Stomach smooth muscle (tissue), 2 donors: Measurements from ENCODE around the gene ABCC4.

ENCODE experiments used
- H3K27ac ChIP-seq: one replicate; pipeline ENCODE4 v1.7.0; 2013; ENCODE audit warnings: mild to moderate bottlenecking, low read length, inconsistent platforms
- H3K27me3 ChIP-seq, 2 donors: one replicate each; pipeline ENCODE4 v1.7.0; 2013; ENCODE audit warnings: low read length in 2 of 2; ENCODE audit not compliant: insufficient read depth in 2 of 2, control insufficient read depth in 1 of 2
- H3K36me3 ChIP-seq, 2 donors: one replicate each; pipeline ENCODE4 v1.7.0; 2013; ENCODE audit warnings: low read length in 2 of 2; ENCODE audit not compliant: control insufficient read depth in 2 of 2, insufficient read depth in 2 of 2
- H3K4me1 ChIP-seq: one replicate; pipeline ENCODE4 v1.7.0; 2013; ENCODE audit warnings: low read length; ENCODE audit not compliant: control insufficient read depth, insufficient read depth
- H3K4me3 ChIP-seq, 2 donors: one replicate each; pipeline ENCODE4 v1.7.0; 2013; ENCODE audit warnings: low read length in 2 of 2
- H3K9ac ChIP-seq, 2 donors: one replicate each; pipeline ENCODE4 v1.7.0; 2013; ENCODE audit warnings: low read length in 2 of 2, mild to moderate bottlenecking in 1 of 2
- H3K9me3 ChIP-seq, 2 donors: one replicate each; pipeline ENCODE4 v1.7.0; 2013; ENCODE audit warnings: low read length in 2 of 2; ENCODE audit not compliant: control insufficient read depth in 2 of 2
- donor health status: healthy.
- donor health status: Pancreatic carcinoma.

Gene ABCC4

DNA sequence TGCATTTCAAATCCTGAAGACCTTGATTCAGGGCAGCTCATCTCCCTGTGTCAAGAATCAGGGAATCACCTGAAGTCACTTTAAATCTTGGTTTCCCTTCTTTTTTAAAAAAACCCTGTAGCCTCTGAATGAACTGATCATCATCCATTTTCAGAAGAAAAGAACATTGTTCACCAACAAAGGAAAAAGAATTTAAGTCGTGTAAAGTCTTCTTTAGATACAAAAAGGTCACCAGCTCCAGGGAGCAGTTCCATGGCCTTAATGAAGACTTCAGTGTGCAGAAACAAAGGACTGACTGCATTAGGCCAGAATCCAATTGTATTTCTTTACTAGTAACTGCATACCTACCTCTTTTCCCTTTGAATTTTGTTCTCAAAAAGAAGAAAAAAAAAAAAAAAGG, 245.0 kb downstream of the ABCC4 start:
- Histone ChIP-seq H3K9me3 (no peaks in the 10 kb centered on the region), H3K9ac (no peak overlapping the region), H3K27me3 (no peaks in the 10 kb centered on the region), H3K4me1 (peaks cover 2% of the 10 kb centered on the region), H3K27ac (no peak overlapping the region), H3K4me3 (no peak overlapping the region), H3K36me3 (no peaks in the 10 kb centered on the region)

DNA sequence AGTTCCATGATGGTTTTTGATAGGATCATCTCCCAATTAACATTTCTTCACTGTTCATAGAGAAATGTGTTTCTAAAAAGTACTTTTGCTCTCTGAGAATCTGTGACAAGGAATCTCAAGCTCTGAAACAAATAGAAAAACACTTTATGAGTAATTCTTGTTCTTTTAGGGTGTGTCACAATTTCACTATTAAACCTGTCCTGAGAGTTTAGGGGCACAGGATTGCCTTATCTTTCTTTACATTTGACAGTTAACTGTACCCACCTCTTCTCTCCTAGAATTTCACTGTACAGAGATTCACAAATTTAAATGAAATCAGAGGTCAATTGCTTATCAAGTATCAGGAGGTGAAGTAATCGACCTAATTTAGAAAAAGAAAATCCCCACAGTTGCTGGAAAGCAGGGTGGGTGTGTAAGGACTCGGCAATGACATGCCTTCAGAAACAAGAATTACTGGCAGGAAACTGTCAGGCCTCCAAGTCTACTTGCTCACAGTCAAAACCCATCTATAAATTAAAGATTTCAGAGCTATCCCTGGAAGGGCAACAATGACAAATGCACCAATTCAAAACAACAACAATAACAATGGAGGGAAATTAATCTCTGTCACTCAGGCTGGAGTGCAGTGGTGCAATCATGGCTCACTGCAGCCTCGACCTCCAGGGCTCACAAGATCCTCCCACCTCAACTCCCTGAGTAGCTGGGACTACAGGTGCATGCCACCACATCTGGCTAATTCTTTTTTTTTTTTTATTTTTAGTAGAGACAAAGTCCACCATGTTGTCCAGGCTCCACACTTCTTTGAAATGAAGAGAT, 250.2 kb downstream of the ABCC4 start:
- no peak overlapping the region for H3K27ac ChIP-seq
- no peaks in the 10 kb centered on the region for H3K36me3 ChIP-seq
- no peaks in the 10 kb centered on the region for H3K27me3 ChIP-seq
- no peaks in the 10 kb centered on the region for H3K4me1 ChIP-seq
- H3K4me3 ChIP-seq, result no peak overlapping the region
- H3K9me3 ChIP-seq, result no peaks in the 10 kb centered on the region
- no peak overlapping the region for H3K9ac ChIP-seq

DNA sequence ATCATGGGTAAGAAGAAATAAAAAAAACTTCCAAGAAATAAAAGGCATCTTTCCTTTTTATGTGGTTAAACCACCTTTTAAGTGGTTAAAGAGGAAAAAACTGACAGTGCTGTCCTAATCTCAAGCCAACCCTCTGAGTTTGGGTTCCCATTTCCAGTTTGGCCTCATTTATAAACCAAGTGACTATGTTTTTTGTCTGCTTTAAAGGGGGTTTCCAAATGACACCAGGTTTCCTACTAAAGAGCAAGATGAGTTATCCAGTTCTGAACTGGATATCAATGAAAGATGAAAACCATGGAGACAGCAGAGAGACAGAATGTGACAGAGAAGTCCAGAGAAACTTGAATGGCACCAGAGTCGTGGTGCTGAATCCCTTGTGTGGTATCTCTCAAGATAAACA, 251.5 kb downstream of the ABCC4 start:
- H3K4me1 ChIP-seq, result no peaks in the 10 kb centered on the region
- H3K9me3 ChIP-seq, result no peaks in the 10 kb centered on the region
- H3K36me3 ChIP-seq, result no peaks in the 10 kb centered on the region
- H3K4me3 ChIP-seq, result no peak overlapping the region
- H3K27ac ChIP-seq, result no peak overlapping the region
- H3K9ac ChIP-seq, result no peak overlapping the region
- no peaks in the 10 kb centered on the region for H3K27me3 ChIP-seq

DNA sequence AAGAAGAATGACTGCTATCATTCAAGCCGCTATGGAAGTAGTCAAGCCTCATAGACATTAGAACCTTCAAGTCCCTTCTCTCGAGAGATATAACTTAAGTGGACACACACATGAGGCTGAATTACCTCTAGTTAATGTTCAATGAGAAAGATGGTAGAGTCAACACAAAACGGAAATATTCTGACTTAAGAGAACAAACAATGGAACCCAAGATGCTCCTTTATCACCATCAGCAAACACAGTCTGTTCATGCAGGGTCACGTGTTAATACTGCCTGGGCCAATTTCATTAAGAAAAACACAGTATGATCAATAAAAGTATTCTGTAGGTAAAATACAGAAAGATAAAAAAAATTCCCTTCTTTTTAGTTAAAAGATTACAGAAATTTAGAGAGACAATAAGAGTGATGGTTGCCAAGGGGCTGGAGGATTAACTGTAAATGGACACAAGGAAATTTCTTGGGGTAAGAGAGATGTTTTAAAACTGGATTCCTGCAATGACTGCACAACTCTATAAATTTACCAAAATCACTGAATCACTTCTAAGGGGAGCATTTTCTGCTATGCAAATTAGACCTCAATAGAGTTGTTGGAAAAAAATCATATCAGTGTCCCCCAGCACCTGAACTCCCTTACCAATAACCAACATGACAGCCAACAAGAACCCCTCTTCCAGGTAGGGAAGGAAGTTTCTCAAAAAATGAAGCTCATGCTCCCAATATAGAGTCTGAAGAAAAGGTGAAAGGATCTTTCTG, 256.6 kb downstream of the ABCC4 start:
- H3K4me3 ChIP-seq, result no peak overlapping the region
- no peak overlapping the region for H3K27ac ChIP-seq
- H3K4me1 ChIP-seq, result no peaks in the 10 kb centered on the region
- H3K36me3 ChIP-seq, result no peaks in the 10 kb centered on the region
- no peaks in the 10 kb centered on the region for H3K27me3 ChIP-seq
- no peak overlapping the region for H3K9ac ChIP-seq
- H3K9me3 ChIP-seq, result no peaks in the 10 kb centered on the region

GRCh38 chr13:95039415-95039814, 261.8 kb downstream of the ABCC4 start:
- H3K9ac ChIP-seq, result no peak overlapping the region
- H3K36me3 ChIP-seq, result peaks cover 0 to 6% of the 10 kb centered on the region in 2 donors
- no peak overlapping the region for H3K27ac ChIP-seq
- H3K4me1 ChIP-seq, result no peaks in the 10 kb centered on the region
- H3K4me3 ChIP-seq, result no peak overlapping the region
- H3K27me3 ChIP-seq, result no peaks in the 10 kb centered on the region
- H3K9me3 ChIP-seq, result no peaks in the 10 kb centered on the region

GRCh38 chr13:95038949-95039348, 262.3 kb downstream of the ABCC4 start:
- H3K27me3 ChIP-seq, result no peaks in the 10 kb centered on the region
- no peaks in the 10 kb centered on the region for H3K9me3 ChIP-seq
- H3K9ac ChIP-seq, result no peak overlapping the region
- H3K27ac ChIP-seq, result no peak overlapping the region
- no peaks in the 10 kb centered on the region for H3K4me1 ChIP-seq
- peaks cover 0 to 6% of the 10 kb centered on the region in 2 donors for H3K36me3 ChIP-seq
- no peak overlapping the region for H3K4me3 ChIP-seq

DNA sequence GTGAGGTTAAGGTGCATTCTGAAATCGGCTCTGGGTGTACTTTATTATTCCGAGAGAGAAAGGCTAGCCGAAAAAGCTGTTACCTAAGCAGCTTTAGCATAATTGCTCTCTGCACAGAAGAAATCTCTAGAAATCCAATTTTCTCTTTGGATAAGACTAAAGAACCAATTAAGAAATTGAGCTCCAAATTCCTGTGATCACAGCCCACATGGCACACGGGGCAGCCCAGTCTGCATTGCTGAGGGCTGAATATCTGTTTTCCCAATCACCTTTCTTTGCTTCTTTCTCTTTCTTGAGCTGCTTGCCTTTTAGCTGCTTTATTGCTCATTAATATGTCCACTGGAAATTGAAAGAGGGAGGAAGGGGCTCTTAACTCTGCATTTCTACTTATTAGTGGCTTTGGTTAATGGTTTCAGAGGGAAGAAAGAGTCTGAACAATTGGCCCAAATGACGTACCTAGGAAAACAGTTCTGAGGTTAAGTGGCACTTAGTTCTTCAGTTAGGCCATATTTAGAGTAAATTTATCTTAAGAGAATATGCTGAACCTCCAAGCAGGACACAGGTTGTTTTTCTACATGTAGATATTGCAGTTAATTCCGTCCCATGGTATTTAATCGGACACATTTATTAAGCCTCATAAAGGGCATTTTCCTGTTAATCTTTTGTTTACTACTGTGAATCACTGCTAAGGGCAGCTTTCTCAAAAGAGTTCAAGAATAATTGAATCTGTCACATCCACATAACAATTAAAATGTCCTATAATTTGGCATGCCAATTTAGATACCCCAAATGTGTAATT, 265.7 kb downstream of the ABCC4 start:
- Histone ChIP-seq H3K27ac (no peak overlapping the region), H3K9me3 (no peaks in the 10 kb centered on the region), H3K4me1 (no peaks in the 10 kb centered on the region), H3K36me3 (peaks cover 0 to 6% of the 10 kb centered on the region in 2 donors), H3K9ac (no peak overlapping the region), H3K4me3 (no peak overlapping the region), H3K27me3 (no peaks in the 10 kb centered on the region)

- H3K4me1 ChIP-seq, result no peaks in the 10 kb centered on the region
- no peak overlapping the region for H3K4me3 ChIP-seq
- no peaks in the 10 kb centered on the region for H3K27me3 ChIP-seq
- H3K9me3 ChIP-seq, result no peaks in the 10 kb centered on the region
- H3K9ac ChIP-seq, result no peak overlapping the region
- H3K36me3 ChIP-seq, result peaks cover 0 to 6% of the 10 kb centered on the region in 2 donors
- H3K27ac ChIP-seq, result no peak overlapping the region
Observed at GRCh38 chr13:95033890-95034289, 267.4 kb downstream of the ABCC4 start.

DNA sequence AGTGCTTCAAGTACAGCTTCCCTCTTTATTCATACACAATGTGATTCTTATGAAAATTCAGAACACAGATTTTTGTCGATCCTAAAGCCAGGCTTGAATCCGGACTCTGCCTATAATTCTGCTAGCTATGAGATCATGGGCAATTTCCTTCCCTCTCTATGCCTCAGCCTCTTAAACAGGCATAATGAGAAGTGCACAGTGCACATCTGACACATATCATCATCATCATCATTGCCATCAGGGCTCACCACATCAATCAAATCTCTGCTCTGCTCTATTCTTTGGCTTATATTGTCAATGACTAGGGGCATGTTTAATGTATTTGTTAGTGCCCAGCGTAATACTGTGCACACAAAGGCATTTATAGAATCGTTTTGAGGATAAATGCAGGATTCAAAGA, 269.1 kb downstream of the ABCC4 start:
- H3K36me3 ChIP-seq, result no peaks in the 10 kb centered on the region
- H3K4me3 ChIP-seq, result no peak overlapping the region
- no peak overlapping the region for H3K9ac ChIP-seq
- no peak overlapping the region for H3K27ac ChIP-seq
- H3K27me3 ChIP-seq, result no peaks in the 10 kb centered on the region
- no peaks in the 10 kb centered on the region for H3K4me1 ChIP-seq
- no peaks in the 10 kb centered on the region for H3K9me3 ChIP-seq

- Histone ChIP-seq H3K9me3 (no peaks in the 10 kb centered on the region), H3K4me3 (no peak overlapping the region), H3K9ac (no peak overlapping the region), H3K4me1 (no peaks in the 10 kb centered on the region), H3K27me3 (no peaks in the 10 kb centered on the region), H3K36me3 (no peaks in the 10 kb centered on the region), H3K27ac (no peak overlapping the region)
Observed at GRCh38 chr13:95030821-95031343, 270.4 kb downstream of the ABCC4 start.
